GM10266 (cell line): ENCODE results near the gene DOCK8.

ENCODE experiments used
- DNase-seq: peaks from one replicate; pipeline ENCODE4 v3.0.0; 2012; ENCODE audit errors: extremely low spot score
- CTCF ChIP-seq: IDR thresholded peaks from 2 replicates; pipeline ENCODE4 v1.5.1; 2012; ENCODE audit warnings: mild to moderate bottlenecking, low read depth; ENCODE audit not compliant: control insufficient read depth, insufficient read depth; ENCODE audit errors: missing control alignments

DOCK8 gene

DNA sequence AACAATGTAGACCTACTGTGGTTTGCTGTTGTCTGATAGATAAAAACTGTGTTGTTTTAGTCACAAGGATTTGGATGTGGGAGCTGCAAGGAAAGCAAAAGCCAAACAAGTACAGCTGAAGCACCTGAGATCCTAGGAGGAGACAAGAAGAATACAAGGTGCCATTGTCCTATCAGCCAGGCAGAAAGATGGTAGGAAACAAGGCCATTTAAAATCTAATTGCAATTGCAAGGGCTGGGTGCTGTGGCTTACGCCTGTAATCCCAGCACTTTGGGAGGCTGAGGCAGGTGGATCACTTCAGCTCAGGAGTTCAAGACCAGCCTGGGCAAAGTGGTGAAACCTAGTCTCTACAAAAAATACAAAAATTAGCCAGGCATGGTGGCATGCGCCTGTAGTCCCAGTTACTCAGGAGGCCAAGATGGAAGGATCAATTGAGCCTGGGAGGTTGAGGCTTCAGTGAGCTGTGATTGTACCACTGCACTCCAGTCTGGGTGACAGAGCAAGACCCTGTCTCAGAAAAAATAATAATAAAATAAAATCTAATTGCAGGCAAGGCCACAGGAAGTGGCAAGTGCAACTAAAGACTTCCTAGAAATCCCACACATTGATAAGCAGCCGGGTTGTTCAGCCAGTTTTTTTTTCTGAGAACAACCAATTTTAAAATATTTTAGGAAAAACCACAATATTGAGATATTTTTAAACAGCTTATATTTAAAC is 22.6 kb downstream of the DOCK8 start:
- no peak for TF ChIP-seq CTCF
- DNase-seq = no peak

DNA sequence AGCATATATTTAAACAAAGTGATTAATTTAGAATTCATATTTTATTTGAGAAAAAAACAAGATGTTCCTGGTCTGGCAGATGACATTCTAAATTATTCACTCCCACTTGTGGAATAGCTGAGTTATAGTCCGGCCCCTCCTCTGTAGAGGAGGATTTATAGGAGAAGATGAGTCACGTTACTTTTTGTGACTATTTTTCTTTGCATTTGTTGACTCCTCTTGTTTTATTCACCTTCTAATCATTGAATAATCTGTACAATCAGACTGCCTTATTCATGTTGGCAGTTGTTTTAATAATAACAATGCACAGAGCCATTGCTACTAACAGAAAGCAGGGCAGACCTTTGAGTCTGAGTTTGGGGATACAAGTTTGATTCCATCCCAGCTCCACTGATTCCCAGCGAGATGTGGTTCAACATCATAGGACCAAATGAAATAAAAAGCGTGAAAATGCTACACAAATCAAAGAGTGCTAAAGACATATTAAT is 23.2 kb downstream of the DOCK8 start:
- no peak for DNase-seq
- TF ChIP-seq CTCF = no peak

DNA sequence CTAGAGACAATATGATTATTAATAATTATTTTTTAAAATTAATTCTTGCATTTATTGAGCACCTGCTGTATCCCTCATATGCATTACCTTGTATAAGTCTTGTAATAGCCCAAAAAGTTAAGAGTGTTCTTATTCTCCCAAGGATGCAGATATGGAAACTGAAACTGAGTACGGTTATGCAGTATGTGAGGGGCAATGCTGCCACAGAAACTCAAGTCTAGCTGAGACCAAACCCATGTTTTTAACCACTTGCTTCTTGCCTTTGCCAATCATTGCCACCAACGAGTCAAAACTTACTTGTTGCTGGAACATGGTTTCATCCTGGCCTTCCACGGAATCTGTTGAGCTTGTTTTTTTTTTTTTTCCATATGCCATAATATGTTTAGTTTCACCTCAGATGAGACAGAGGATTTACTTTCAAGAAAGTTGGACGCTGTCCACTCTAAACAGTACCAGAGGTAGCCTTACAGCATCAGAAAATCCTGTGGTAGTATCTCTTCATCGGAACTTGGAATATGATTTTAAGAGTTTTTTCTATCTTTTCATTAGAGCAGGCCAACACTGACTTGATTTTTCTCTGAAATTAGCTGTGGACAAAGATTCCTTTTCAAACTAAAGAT is 27.9 kb downstream of the DOCK8 start:
- no peak for DNase-seq
- no peak for TF ChIP-seq CTCF

- TF ChIP-seq CTCF = no peak
These were observed 33.8 kb downstream of the DOCK8 start for GRCh38 chr9:248278-248961.

DNA sequence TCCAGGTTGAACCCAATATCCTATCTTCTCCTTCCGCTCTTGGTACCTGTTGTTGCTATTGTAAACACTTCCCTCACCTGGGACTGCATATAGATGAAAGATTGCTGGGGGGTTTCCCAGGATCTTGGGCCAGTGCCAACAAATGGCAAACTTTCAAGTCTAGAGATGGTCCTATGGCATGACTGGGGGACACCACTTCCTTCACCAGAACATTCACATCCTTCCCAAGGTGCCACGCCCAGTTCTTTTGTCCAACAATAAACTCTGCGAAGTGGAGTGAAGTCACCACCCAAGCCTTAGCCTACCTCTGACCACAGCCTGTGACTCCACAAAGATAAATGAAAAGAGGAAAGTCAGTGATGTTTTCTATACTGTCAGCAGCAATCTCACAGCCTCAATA is 34.4 kb downstream of the DOCK8 start:
- DNase-seq = no peak
- TF ChIP-seq CTCF = no peak

More at GRCh38 chr9:248278-248961, 33.8 kb downstream of the DOCK8 start:
- no peak for DNase-seq

- DNase-seq = no peak
- TF ChIP-seq CTCF = no peak
These were observed 35.4 kb downstream of the DOCK8 start for GRCh38 chr9:250039-250438.

- DNase-seq = no peak
- no peak for TF ChIP-seq CTCF
These were observed 36.0 kb downstream of the DOCK8 start for GRCh38 chr9:250625-251024.
